ENCODE results near the gene FAM193B. TPM values are rescaled to one million over a fixed set of nuclear protein-coding genes. Genes with fewer than 3 reads are reported as not detected.

Gene FAM193B
- total and polyA plus RNA-seq, 2 donors (not counting 1 experiment from before 2014, with no cell fraction given): 227 to 301 TPM

- intact Hi-C loops (cut with micrococcal nuclease): no loop called here
- Histone ChIP-seq H3K79me2 (ENCODE audit: control insufficient read depth, insufficient read depth, low read length) (no peaks in the 10 kb centered on the region), H3K9me3 (ENCODE audit: control extremely low read depth in 1 of 3, control insufficient read depth in 2 of 3, insufficient read depth in 1 of 3, low read length in 2 of 3) (no peaks in the 10 kb centered on the region), H3K9ac (ENCODE audit: low read length) (no peak overlapping the region), H3K4me2 (replicated peaks; ENCODE audit: low read depth, low read length, poor library complexity, severe bottlenecking) (no peak overlapping the region), H3K27me3 (replicated peaks in 1 of 4; ENCODE audit: control extremely low read depth in 1 of 4, control insufficient read depth in 3 of 4, insufficient read depth in 4 of 4, low read length in 3 of 4) (no peaks in the 10 kb centered on the region), H4K20me1 (ENCODE audit: control insufficient read depth, insufficient read depth, low read length, poor library complexity, severe bottlenecking) (no peaks in the 10 kb centered on the region), H3K4me1 (ENCODE audit: control insufficient read depth in 2 of 2, insufficient read depth in 2 of 2, low read length in 2 of 2) (peaks cover 0 to under 1% of the 10 kb centered on the region in 2 donors), H3K36me3 (replicated peaks in 1 of 2; ENCODE audit: control extremely low read depth in 1 of 2, control insufficient read depth in 1 of 2, extremely low read depth in 1 of 2, insufficient read depth in 2 of 2, low read length in 1 of 2) (peaks cover 0 to 8% of the 10 kb centered on the region in 2 experiments), H3K4me3 (ENCODE audit: control extremely low read depth in 1 of 5, extremely low read depth in 1 of 5, insufficient read depth in 1 of 5, low read depth in 2 of 5, low read length in 4 of 5) (no peak overlapping the region), H3K27ac (ENCODE audit: low read length in 2 of 2) (no peak overlapping the region), H2AFZ (ENCODE audit: insufficient read depth, low read depth, low read length, poor library complexity, severe bottlenecking) (no peak overlapping the region)
- Mint-ChIP-seq H3K27me3 (no peaks in the 10 kb centered on the region), H3K9me3 (ENCODE audit: insufficient read depth) (no peaks in the 10 kb centered on the region), H3K4me1 (peaks cover 1% of the 10 kb centered on the region), H3K4me3 (no peak overlapping the region), H3K27ac (no peak overlapping the region)
- DNase-seq (no peak), ATAC-seq (ENCODE audit: low read depth) (no peak)
- ChIA-PET CTCF (interaction anchor here (0.7 kb wide), 1 partner anchor 1133 kb away, joined by 3 read pairs; no protein-coding TSS in a partner anchor), POLR2A (no interaction called here)
- 80% methylated on average over 13 of the region's 13 CpGs for WGBS (ENCODE audit: insufficient coverage)
- TF ChIP-seq CTCF (IDR thresholded peaks at IDR 0.05): no peak
- TF ChIP-seq EZH2 (IDR thresholded peaks at IDR 0.05; ENCODE audit: borderline replicate concordance, insufficient read depth, low read depth, low read length, poor library complexity, severe bottlenecking): no peak
Observed at GRCh38 chr5:177484902-177485549, 69.3 kb downstream of the FAM193B start.
